GM19328 (cell line): ENCODE data around the gene NBAS.
"Not testable (repeated sequence)": the region's sequence is repeated elsewhere in the genome, so short reads cannot be mapped to it uniquely, and the experiment has no call there.

ENCODE experiments used
- ATAC-seq: cut with Tn5 transposase; IDR thresholded peaks from one replicate; pipeline ENCODE4 v1.9.1; 2021; ENCODE audit warnings: mild to moderate bottlenecking, moderate library complexity; ENCODE audit not compliant: unreplicated experiment

The NBAS gene

DNA sequence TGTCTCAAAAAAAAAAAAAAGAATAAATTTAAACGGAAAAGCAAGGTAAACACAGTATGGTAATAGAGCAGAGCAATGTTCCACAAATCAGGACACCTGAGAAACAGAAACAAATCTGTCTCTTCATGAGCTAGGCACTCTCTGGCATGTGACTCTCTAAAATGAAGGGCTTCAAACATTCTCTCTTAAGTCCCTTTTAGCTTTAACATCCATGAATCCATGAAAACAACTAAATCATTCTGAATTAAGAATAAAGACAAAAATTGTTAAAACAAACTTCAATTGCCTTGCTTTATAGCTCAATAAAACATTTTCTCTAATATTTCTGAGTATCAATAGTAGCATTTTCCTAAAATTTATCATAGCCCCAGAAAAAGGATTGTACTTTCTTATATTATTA, 132.1 kb downstream of the NBAS start:
- ATAC-seq = no peak

DNA sequence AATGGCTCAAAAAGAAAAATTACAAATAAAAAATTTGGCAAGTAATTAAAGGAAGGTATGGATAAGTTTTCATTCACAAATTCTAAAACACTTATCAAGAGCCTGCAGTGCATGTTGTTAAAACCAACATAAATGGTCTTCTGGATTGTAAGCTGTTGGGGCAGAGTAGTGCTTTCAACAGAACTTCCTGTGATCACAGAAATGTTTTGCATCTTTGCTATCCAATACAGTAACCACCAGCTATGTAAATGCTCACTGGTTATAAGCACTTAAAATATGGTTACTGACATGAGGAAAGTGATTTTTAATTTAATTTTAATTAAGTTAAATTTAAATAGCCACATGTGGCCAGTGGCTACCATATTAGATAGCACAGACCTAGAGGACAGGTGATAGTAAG, 133.1 kb downstream of the NBAS start:
- no peak for ATAC-seq

DNA sequence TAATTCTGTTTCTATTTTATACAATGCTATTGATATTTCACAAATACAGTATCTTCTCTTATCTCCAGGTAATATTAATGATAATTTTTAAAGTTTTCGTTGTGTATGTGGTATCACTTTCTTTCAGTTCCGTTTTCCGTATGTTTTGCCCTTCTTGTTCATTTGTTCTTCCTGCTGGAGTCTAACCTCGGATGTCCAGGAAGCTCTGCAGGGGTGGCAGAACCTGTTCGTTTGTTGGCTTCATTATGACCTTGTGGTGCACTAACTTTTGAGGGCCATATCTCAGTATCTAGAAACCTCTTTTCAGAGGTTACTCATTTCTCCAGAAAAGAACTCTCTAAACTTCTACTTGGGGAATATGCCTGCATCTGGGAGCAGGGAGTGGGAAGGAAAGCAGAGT, 134.5 kb downstream of the NBAS start:
- ATAC-seq = no peak

DNA sequence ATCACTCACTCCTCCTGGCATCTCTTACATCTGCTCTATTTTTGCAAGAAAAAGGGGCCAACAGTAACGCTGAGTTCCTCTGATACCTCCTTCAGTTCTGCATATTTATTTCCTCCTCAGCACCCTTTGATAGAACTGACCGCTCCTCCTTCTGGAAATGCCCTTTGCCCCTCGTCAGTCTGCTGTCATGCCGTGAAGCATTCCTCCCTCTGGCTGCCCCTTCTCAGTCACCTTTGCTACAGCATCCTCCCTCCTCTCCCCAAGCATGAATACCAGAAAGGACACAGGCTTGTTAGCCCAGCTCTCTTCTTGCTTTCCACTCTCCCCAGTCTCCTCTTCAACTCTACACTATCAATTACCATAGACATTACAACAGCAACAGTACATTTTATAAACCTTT, 135.4 kb downstream of the NBAS start:
- ATAC-seq = no peak

DNA sequence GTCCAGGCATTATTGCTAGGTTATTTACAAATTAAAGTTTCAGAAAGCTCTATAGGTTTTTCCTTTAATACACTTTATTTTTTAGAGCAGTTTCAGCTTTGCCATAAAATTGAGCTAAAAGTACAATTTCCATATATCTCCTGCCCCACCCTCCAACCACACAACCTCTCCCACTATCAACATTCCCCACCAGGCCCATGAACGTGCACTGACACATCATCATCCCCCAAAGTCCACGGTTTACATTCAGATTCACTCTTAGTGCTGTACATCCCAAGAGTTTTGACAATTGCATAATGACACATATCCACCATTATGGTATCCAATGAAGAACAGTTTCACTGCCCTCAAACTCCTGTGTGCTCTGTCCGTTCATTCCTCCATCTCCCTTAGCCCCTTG, 139.4 kb downstream of the NBAS start:
- ATAC-seq = no peak

DNA sequence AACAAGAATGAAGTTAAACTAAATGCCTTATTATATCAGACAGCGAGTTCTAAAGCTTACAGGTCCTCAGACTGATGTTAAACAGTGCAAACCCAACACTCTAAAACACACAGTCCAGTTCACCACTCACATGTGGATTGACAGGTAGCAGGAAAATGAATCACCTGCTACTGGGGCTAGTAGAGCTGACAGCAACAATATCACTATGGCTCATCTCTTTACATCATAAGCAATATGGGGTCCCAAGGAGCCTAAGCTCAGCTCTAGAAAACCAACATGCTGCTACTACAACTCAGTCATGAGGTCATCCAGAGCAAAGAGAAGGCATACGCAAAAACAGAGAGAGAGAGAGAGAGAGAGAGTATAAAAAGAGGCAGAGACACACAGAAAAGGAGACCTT, 145.4 kb downstream of the NBAS start:
- ATAC-seq = no peak

DNA sequence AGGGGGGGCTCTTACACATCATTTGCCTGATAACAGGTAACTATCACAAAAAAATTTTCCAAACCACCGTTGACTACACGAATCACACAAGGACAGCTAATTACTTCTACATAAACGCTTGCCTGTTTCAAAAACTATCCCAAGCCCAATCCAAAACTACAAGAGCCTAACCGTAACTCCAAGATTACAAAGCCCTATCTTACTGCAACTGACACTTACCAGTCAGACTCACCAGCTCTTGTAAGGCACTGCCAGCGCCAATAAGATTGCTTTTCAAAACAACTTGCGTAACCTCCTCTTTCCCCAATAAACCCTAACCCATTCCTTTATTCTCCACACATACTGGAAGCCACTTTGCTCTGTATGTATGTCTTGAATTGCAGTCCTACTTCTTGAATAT, 148.4 kb downstream of the NBAS start:
- ATAC-seq = no peak

DNA sequence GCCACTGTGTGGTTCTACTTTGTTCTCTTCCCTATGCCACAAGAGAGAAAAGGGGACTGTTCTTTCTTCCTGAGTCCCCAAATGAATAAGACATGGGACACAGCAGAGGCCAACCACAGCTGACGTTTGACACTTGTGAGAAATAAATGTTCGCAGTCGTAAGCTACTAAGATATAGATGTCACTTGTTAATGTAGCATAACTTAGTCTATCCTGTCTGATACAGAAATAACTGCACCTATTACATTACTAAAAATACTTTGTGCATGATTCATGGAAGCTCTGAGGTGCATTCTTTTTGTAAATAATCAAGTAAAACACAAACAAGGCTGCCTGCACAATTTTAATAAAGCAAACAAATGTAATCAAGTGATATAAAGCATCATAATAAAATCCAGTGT, 148.8 kb downstream of the NBAS start:
- no peak for ATAC-seq

DNA sequence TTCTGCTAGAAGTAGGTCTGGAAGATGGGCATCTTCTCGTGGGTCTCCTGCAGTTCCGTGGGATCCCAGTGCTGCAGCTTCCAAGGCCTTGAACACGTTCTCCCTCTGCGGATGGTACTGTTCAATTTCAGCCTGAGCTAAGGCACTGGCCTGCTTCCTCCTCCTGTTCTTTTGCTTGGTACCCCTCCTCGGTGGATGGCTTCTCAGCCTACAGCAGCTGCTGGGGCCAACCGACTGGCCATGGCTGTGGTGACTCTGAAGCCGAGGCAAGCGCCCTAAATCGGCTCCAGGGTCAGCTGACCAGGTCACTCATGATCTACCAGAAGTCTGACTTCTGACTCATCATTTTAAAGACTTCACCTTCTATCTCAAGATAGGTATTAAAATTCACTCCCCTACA, 150.2 kb downstream of the NBAS start:
- no peak for ATAC-seq

DNA sequence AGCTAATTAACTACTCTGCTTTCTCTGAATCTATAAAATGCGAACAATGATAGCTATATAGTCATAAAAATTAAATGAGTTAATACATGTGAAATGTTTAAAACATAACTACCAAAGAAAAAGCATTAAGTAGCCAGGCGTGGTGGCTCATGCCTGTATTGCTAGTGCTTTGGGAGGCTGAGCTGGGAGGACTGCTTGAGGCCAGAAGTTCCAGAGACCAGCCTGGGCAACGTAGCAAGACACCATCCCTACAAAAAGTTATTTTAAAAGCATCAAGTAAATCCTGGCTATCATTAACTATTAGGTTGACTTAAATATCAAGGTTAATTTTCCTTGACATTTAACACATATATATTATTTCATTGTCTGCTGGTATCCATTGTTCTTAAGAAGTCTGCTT, 152.4 kb downstream of the NBAS start:
- no peak for ATAC-seq

DNA sequence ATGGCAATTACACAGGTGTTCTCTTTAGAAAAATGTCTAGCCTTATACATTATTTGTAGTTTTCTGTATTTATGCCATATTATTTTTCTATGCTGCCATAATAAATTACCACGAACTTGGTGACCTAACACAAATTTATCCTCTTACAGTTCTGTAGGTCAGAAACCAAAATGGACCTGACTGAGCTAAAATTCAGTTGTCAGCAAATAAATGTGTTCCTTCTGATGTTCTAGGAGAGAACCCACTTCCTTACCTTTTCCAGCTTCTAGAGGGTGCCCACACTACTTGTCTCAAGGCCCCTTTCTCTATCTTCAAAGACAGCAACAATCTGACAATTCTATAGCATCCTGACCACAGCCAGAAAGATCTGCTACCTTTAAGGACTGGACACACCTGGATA, 153.5 kb downstream of the NBAS start:
- ATAC-seq = no peak

DNA sequence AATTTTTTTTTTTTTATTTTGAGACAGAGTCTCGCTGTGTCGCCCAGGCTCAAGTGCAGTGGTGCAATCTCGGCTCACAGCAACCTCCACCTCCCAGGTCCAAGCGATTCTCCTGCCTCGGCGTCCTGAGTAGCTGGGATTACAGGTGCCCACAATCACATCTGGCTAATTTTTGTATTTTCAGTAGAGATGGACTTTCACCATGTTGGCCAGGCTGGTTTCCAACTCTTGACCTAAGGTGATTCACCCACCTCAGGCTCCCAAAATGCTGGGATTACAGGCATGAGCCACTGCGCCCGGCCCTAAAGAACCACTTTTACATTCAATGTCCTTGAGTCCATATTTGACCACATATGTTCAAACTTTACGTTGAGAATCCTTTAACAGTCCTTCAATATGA, 156.6 kb downstream of the NBAS start:
- not testable (repeated sequence) for ATAC-seq

DNA sequence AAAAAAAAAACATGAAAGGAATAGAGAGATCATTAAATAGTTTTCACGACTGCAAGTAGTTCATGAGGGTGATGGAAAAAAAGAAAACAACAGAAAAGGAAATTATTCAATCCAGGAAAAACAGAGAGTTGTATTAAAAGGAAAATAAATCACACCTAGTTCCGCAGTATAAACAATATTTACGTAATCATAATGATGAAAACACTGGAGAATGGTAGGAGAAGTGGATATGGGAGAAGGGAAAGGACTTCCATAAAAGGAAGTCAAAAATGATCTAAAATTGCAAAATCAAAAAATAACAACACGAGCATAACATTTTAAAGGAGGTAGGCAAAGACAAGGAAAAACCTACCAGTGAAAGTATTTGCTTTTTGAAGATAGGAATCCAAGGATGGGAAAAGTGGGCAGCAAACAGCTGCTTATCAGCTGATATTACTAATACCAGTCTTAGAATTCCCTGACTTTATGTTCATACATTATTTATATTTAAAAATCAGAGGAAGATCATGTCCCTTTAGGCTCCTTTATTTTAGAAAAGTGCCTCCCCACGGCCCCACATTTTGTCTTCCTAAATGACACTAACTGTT, 160.8 kb downstream of the NBAS start:
- no peak for ATAC-seq

DNA sequence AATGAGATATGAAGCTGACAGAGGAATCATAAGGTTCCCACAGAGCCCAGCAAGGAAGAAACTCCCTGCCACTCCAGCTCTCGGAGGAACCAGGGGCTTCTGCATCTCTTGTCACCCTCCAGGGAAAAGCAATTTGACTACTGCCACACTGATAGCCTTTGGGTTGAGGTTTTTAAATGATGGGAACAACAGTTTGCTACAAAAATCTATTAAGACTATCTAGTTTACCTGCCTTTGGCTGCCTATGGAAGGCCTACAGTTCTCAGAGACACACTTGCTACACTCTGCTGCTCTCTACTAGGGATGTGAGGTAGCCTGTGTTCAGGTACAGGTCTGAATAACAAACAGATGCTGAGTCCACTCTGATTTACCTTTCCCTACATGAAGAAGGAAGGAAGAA, 161.9 kb downstream of the NBAS start:
- no peak for ATAC-seq

DNA sequence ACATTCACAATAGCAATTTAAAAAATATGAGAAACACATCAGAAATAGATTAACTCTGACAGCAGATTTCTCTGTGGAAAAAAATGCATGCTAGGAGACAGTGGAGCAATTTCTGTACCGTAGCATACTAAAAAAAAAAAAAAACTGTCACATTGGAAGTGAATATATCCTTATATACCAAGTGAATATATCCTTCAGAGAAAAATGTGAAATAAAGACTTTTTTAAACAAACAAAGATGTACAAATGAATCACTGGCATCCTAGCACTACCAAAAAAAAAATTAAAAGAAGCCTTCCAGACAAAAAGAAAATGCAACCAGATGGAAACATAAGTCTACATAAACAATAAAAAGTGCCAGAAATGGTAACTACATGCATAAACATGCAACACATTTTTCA, 169.4 kb downstream of the NBAS start:
- no peak for ATAC-seq

DNA sequence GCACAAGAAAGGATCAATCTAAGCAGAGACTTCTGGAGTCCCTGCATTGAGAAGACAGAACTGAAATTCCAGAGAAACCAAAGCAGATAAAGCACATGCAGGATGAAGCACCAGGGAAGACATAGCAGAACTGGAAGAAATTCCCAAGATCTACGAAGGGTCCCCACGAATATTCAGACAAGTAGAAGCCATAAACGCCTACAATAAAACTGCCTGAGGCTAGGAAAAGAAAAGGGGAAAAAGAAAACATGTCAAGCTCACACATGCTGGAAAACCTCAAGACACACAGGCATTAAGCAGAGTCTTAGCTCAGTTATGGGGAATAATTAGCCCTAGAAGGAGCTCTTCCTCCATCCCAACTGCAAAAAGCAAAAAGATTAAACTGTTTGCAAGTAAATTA, 171.2 kb downstream of the NBAS start:
- no peak for ATAC-seq

DNA sequence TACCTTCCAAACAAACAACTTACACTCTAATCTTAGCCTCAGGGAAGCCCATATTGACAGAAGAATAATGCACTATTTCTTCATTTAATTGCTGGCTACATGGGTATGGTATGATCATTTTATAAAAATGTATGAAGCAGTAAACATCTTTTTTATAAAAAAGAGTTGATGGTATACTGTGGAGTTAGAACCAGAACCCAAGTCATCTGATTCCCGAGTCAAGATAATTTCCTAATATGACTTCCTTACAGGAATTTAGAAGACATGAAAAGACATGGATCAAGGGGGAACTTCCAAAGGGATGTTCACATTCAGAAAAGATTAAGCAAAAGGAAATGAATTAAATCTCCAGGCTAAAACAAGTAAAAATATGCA, 171.8 kb downstream of the NBAS start:
- ATAC-seq = no peak

DNA sequence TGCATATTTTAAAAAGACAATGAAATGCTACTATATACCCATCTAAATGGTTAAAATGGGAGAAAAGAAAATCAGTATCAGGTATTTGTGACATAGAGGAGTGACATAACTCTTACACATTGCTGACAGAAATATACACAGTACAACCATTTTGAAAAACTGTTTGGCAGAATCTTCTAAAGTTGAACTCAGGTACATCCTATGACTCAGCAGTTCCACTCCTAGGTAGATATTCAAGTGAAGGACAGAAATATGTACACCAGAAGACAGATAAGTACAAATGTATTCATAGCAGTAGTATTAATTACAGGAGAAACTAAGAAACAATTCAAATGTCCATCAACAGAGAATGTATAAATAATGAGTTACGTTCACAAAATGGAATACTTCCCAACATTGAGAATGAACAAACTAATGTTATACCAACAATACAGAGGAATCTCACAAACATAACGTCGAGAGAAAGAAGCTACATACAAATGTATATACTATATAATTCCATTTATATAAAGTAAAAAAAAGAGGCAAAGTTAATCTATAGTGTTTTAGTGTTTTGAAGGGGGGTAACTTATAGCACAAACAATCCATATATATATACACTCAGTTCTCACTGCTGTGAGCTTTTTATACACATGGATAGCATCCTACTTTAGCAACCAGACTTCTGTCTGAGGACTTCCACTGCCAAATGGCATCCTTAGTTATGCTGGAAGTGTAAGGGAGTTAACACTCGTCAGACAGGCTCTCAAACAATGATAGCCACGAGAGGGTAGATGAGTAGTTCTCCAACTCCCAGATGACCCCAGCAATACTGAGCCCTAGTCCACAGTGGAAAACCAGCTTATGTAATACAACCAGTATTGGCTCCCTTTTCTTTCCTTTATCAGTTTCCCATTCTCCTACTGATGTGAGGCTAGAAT, 172.5 kb downstream of the NBAS start:
- no peak for ATAC-seq

DNA sequence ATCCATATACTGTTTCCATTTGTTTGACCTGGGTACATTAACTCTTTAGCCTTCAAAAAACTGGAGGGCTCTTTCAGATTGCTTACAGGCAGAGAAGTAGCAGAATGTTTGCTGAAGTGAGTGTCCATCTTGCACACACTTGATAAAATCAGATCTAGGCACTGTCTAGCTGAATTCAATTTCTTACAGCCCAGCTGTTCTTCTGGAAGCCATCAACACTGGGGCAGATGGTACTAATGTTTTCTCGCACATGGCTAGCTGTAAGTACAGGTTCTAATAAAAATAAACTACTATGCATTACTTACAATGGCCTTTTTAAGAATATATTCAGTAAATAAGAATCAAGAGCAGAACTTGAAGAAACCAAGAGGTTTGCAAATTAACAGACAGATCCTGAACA, 175.9 kb downstream of the NBAS start:
- ATAC-seq = no peak

DNA sequence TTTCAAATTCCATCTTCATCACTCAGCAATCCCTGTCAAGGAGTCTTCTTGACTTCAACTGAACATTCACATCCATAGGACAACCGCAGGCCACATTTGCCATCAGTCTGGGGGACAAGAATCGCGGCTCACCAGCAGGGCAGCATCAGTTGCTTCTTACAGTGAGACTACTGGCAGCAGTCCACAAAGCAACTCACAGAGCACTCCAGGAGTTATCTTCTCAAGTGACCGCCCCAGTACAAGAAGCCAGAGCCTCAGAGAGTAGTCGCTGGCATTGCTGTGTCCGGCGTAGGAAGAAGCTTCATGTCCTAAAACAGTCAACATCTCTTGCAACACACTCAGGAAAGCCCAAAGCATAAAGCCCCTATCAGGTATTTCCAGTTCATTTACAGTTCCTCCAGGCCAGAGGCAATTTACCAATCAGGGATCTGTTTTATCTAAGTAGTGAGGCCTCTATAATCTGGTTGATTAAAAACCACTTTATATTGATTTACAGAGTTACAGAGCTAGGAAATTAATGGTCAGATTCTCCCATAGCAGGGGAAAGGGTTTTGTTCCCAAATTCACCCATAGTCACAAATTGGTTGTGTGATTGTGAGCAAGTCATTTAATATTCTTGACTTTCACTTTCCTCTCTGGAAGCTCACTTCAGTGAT, 177.3 kb downstream of the NBAS start:
- ATAC-seq = no peak

DNA sequence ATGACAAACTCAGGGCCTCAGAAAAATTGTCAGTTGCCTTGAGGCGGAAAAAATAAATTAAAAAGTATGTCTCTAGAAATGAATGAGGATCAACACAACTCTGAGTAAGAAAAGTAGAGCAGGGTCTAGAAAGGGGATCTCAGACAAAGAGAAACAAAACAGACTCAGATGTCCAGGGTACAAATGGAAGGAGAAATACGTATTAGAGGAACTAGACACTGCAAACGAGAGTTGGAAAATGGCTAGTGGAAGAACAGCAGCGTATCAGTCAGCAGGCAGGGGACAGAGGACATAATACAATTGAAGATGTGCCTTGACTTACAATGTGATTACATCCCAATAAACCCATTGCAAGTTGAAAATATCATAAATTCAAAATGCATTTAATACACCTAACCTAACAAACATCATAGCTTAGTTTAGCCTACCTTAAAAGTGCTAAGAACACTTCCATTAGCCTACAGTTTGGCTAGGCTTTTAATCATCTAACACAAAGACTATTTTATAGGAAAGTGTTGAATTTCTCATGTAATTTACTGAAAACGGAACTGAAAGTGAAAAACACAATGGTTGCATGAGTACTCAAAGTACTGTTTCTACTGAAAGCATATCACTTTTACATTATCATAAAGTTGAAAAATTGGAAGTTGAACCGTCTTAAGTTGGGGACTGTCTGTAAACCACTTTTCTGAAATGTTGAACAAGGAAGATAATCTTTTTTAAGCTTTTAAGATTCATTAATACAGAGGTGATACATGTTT, 182.8 kb downstream of the NBAS start:
- ATAC-seq = peak; percentile 68
